GM15510 (cell line): ENCODE data around the gene MTUS2.

Source experiments
- POLR2A ChIP-seq: IDR thresholded peaks from 3 replicates; pipeline ENCODE4 v1.6.1; 2011; ENCODE audit warnings: borderline replicate concordance; ENCODE audit not compliant: insufficient read length; ENCODE audit errors: extremely low read depth

Gene MTUS2

DNA sequence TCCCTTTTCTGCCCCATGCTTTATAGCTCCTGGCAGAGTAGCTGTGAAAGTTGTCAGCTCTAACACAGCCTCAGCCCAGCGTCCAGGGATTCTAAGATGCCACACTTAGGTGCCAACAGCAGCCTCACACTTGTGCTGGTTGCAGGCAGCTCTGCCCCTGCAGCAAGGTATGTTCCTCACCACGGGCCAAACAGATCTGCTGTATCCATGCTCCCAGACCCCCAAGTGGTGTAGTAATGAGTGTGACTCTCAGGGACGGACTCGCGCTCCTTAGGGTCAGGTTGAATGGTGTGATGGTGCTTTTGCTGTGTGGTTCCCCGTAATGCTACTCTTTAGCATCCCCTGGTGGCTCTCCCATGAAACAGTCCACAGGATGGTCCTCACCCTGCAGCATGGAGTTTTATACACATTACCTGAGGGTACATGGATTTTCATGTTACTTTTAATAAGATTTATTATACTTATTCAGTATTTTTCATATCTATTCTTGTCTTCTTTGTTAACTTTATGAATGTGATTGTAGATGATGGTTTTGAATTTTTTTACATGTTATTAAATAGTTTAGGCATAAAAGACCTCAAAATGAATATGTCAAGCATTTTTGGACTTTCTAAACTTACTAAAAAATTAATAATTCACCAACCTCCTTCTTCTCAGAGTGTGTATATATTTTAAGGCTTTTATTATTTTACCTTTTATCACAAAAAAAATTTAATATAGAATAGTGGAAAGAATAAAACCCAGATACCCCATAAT lies 542.9 kb downstream of the MTUS2 start:
- TF ChIP-seq POLR2A, result no peak

DNA sequence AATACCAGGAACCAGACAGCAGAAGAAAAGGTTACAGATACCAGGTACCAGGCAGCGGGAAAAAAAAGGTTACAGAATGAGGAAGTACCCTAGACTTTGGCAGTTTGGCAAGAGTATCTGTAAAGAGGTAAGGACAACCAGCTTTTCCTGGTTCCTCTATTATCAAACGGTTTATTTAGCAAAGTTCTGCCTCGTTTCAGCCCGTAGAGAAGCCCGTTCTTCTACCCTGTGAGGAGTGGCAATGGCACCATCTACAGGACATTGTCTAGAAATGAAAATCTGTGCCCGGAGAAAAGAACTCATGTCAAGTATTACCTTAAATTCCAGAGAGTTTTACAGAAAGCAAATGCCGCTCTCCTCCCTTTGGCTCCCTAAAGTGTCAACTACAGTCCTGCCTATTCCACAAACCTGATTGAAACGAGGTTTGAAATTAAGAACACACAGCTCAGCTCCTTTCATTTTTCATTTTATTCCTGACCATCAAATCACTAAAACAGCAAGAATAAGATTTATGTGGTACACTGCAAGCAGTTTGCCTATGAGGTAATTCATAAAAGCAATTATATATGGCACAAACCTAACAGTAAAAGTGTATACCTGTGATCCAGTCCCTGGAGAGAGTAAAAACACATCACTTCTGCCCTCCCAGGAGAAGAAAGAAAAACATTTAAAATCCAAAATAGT lies 549.1 kb downstream of the MTUS2 start:
- no peak for TF ChIP-seq POLR2A

DNA sequence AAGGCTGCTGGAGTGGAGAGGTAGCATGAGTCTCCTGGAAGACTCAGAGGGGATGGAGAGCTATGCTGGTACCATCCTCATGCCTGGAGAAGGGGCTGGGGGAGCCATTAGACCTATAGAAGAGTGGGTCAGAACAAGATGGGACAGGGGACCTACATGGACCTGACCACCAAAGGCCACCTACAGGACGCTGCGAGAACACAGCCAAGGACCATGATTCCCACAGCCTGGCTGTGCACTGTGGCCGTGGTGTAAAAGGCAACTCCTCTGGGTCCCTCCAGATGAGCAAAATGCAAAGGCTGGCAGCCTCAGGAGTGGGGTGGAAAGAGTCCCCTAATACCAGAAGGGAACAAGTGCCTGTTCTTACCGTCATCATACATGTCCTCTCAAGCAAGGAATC lies 559.1 kb downstream of the MTUS2 start:
- no peak for TF ChIP-seq POLR2A

DNA sequence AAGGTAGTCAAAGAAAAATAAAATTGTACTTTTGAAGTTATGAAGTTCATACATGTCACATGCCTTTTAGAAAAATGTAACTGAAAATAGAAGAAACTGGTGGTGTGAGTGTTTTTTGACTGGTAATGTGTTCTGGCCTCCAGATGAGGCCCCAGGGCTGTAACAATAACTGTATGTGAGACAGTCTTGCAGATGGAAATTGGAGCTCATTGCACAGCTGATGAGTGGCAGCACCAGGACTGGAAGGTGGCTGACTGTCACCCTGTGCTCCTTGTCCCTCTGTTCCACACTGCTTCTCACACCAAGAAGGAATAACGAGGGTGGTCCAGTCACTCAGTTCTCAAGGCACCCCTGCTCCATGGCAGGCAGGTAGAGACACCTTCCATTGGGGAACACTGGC lies 559.7 kb downstream of the MTUS2 start:
- TF ChIP-seq POLR2A, result no peak

DNA sequence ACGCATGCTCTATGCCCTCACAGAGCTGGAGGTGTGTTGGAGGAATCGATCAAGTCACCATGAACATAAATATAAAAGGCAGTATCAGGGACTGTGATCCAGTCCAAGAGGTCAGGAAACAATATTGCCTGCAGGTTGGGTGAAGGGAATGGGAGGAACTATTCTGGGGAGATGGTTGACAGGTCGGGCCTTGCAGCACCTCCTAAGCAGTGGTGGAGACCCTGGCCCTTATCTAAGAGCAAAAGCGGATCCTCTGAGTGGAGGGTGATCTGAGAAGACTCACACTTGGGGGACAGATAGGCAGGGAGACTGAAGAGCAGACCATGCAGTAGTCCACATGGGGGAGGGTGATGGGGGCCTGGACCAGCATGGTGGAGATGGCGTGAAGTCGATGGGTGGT lies 561.9 kb downstream of the MTUS2 start:
- TF ChIP-seq POLR2A, result no peak

DNA sequence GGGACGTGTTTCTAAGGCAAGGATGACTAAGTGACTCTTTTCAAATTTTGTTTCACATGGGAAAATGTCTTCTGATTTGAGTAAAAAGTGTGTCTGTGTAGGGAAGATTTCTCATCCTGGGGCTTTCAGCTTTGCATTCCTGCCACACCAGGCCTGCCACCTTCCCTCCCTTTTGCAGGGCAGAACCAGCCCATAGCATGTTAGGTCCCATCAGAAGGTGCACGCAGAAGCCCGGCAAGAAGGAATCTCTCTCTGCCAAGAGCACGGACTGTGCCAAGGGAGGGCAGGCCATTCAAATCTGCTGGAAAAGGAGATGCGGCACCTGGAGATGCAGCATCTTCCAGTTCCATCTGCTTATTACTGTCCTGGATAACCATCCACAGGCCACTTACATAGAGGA lies 563.3 kb downstream of the MTUS2 start:
- no peak for TF ChIP-seq POLR2A

DNA sequence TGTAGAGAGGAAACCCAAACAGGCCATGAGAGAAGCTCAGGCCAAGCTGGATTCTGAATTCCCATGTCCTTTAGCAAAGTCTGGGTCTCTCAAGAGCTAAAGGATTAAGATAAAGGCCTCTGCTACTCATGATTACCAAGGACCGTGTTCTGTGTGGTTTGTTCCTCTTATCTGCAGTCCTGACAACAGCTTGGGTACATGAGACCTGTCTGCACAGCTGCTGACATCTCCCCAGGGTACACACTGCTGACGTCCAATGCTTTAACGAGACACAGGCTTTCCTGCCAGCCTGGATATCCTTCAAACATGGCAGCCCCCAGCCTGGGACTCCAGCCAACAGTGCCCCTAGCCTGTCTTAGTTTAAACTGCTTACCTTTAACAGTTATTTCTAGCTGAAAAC lies 564.3 kb downstream of the MTUS2 start:
- TF ChIP-seq POLR2A, result no peak

DNA sequence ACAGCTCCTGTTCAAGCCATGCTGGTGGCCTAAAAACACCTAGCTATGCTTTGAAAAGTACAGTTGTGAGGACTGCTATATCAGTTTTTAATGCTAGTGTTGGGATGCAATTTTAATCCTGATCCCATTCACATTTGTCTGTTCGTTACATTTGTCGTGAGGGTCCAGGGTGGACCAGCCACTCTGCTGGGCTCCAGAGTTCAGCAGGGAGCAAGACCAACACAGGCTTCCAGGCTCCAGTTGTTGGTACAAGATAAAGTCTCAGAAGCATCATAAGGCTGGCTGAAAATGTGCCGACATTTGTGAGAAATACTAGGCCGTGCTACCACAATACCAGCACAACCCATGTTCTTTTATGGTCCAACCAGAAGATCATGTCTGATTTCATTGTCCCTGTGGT lies 564.7 kb downstream of the MTUS2 start:
- TF ChIP-seq POLR2A, result no peak

DNA sequence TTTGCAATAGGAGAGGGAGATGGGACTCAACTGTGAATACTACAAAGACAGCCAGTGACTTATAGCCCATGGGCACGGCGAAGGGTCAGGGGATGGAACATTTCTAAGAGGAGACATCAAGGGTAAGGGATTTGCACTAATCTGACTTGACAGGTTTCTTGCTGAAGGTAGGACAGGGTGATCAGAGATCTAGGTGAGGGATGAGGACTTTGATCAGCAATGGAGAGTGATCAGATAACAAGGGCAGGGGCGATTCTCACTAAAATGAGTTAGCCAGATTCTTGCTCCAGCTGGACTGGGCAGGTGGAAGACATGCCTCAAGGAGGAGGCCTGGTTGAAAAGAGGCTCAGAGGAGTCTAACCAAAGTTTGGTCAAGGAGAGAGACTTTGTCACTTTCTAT lies 566.1 kb downstream of the MTUS2 start:
- TF ChIP-seq POLR2A, result no peak

DNA sequence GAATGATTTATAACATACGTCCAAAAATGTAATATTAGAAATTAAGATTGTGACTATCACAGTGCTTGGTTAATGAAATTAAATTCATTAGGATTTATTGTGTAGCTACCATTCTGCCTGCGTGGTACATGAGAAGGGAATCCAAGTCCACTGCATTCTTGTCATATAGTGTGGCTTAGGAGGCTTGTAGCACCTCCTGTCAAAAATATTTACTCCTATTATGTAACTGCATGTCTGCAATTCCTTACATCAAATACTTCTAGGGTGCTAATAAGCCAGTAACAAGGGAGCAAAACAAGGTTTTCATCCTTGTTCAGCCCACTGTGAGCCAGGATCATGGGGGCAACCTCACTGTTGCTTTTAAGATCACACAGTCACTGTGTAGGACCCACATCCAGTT lies 576.3 kb downstream of the MTUS2 start:
- no peak for TF ChIP-seq POLR2A

DNA sequence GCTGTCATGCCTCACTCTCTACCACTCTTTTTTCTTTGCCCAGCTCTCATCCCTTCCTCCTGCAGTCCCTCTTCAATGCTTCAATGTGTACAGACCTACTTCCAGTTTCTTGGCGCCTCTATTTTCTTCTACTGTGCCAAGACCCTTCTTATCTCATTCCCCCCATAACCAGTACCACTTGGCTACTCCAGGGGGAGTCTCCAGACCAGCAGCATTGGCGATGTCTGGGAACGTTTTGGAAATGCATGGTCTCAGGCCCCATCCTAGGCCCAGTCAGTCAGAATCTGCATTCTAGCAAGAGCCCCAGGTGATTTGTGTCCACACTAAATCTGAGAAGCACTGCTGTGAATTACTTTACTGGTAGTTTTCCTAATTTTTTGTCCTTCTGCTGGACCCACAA lies 577.1 kb downstream of the MTUS2 start:
- TF ChIP-seq POLR2A, result no peak

DNA sequence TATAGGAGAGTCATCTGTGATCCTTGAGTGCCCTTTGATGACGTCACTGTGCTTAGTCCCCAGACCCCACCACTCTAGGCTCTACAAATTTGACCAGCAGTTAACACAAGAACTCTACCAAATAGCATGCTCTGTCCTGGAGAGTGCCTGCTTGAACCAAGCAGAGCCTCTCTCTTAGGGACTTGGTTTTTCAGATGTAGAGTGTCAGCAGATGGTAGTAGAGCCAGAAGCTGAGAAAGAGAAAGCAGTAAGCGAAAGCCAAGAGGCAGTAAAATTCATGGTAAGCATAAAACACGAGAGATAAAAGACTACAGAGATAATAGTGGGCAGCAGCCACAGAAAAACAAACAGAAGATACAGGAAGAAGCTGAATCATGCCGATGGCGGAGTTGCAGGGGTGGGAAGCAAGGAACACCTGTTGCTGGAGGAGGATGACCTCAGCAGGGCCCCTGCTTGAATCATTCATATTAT lies 582.1 kb downstream of the MTUS2 start:
- no peak for TF ChIP-seq POLR2A

DNA sequence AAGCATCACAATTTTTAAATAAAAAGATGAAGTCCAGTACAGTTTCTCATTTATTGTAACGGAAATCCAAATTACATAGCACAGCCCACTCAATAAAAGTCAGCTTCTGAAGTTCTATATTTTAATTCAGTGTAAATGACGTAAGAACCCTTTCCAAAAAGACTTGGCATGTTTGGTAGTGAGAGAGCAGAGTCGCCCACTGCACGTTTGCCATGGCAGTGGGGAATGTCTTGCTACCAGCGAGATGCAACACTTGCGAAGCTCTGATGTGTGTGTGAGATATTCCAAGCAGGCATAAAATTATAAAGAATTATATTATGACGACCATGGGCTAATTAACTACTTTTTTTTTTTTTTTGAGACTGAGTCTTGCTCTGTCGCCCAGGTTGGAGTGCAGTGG lies 585.3 kb downstream of the MTUS2 start:
- TF ChIP-seq POLR2A, result no peak

DNA sequence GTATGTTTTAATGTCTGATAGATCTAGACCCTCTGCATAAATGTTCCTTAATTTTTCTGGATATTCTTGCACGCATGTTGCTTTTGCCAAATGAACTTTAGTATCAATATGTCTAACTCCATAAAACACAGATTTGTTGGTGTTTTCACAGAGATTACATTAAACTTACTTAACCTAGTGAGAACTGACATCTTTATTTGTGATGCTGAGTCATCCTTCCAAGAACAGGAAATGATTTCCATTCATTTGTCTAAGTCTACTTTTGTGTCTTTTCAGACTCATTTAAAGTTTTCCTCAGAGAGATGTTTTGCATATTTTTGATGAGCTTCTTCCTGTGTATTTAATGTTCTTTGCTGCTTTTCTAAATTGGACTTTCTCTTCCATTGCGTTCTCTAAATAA lies 591.3 kb downstream of the MTUS2 start:
- TF ChIP-seq POLR2A, result no peak

DNA sequence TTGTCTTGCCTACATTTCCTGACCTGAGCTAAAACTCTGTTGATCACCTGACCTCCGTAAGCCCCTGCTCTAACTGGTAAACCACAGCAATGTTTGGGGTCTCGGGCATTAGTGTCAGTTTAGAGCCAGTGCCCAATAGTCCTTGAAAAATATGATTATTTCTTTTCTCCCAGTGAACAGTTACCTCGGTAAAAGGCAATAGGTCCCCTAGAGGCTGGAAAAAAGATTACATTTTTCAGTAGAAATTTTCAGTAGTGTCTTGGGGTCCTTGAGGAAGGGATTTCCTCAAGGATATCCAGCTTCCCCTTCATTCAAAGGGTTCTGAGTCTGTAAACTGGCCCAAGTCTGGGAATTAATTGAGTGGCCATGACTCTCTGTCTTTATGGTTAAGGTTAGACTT lies 597.9 kb downstream of the MTUS2 start:
- TF ChIP-seq POLR2A, result no peak

DNA sequence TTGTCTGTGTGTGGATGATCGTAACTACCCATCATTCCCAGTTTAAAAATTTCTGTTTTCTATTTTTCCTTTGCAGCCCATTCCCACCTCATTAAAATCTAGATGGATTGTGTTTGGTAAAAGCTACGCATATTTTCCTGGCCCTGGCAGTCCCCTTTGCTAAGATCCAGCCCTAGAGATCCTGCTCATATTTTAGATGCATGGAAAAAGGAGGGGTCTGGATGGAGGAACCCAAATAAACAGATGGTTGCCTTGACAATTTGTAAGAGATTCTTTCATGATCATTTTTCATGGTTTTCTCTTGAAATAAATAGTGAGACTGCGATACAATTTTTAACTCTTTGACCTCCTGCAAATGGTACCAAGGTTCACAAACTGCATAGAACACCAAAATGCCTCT lies 601.0 kb downstream of the MTUS2 start:
- no peak for TF ChIP-seq POLR2A

DNA sequence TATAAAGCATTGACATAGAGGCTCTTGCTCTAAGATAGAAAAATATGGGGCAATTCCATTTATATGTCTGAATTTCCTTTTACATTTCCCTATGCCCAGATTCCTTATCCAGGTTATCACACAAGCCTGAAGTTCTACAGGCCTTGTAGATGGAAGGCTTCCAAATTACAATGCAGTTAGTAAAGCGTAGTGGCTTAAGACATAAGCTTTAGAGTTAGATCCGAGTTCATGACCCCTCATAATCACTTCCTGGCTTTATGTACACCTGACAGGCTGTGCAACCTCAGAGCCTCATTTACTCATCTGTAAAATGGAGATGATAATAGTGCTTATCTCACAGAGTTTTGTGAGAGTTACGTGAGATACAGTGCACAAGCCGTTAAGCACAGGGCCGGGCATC lies 601.9 kb downstream of the MTUS2 start:
- no peak for TF ChIP-seq POLR2A

DNA sequence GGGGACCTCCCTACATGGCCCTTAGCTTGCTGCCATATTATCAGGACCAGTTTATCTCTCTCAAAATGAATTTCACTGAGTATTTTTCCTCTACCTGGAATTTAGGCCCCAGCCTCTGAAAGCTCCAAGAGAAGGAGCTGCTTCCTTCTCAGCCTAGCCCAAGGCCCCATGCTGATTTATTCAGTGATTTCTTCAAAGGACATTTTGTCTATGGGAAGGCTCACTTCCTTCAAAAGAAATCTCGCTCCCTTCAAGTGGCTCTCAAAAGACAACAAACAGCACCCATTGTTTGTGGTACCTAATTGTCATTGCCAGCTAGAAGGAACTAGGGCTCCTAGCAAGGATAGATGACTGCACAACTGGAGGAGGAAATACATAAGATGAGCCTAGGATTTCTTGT lies 602.9 kb downstream of the MTUS2 start:
- no peak for TF ChIP-seq POLR2A

DNA sequence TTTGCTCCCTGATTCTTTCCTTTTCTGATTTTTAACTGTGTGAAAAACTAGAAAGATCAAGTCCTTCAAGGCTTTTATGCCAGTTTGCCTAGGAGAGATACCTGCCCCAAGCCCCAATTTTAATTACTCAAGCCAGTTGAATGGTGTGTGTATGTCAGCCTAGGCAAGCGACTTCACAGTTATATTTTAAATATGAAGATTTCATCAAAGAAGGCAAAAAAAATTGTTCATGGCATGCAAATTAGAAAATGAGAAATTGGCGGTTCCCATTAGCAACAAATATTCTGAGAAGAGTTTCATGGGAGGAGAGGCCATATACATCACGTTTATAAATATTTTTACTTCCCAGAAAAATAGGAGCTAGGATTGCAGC lies 607.8 kb downstream of the MTUS2 start:
- no peak for TF ChIP-seq POLR2A
